MCF 10A (cell line): ENCODE results near the gene MLLT3. TPM values are rescaled to one million over a fixed set of nuclear protein-coding genes. Genes with fewer than 3 reads are reported as not detected.

ENCODE experiments used
- BruUV-seq: library from RNA; stranded (reverse); fragments of 400-500 nt; replicated peaks from 2 replicates; lab custom pipeline; 2021; lab: Mats Ljungman, UMichigan
- CTCF ChIA-PET: fragments of 300-600 bp; sonication (Branson Sonifier 250); formaldehyde crosslinking; extraction: SDS; loops from one replicate; lab custom pipeline; 2021; ENCODE audit warnings: antibody characterized with exemption, inconsistent platforms; lab: Yijun Ruan, JAX
- POLR2A ChIA-PET: fragments of 300-600, 350-650 bp; sonication (Branson Sonifier 250); formaldehyde crosslinking; extraction: SDS; loops from one replicate; lab custom pipeline; 2020; ENCODE audit warnings: antibody characterized with exemption, inconsistent platforms; lab: Yijun Ruan, JAX
- DNase-seq: peaks from one replicate; pipeline ENCODE4 v3.0.0-alpha.2; 2018; ENCODE audit not compliant: unreplicated experiment
- H3K27ac Mint-ChIP-seq: one replicate; pipeline ENCODE4 v1.8.0; 2022; ENCODE audit warnings: mild to moderate bottlenecking, low read depth, mixed read lengths; ENCODE audit not compliant: unreplicated experiment
- H3K27me3 Mint-ChIP-seq: one replicate; pipeline ENCODE4 v1.8.0; 2022; ENCODE audit warnings: mixed read lengths; ENCODE audit not compliant: insufficient read depth, unreplicated experiment
- H3K36me3 Mint-ChIP-seq: one replicate; pipeline ENCODE4 v1.8.0; 2022; ENCODE audit warnings: mild to moderate bottlenecking, moderate library complexity, mixed read lengths; ENCODE audit not compliant: insufficient read depth, unreplicated experiment
- H3K4me1 Mint-ChIP-seq: one replicate; pipeline ENCODE4 v1.8.0; 2022; ENCODE audit warnings: mixed read lengths; ENCODE audit not compliant: insufficient read depth, unreplicated experiment
- H3K4me3 Mint-ChIP-seq: one replicate; pipeline ENCODE4 v1.8.0; 2022; ENCODE audit warnings: mild to moderate bottlenecking, moderate library complexity, mixed read lengths; ENCODE audit not compliant: unreplicated experiment
- H3K9me3 Mint-ChIP-seq: one replicate; pipeline ENCODE4 v1.8.0; 2022; ENCODE audit warnings: mixed read lengths; ENCODE audit not compliant: unreplicated experiment
- intact Hi-C: fragments of 100-400 bp; cut with micrococcal nuclease; formaldehyde crosslinking; loops from 2 replicates; pipeline ENCODE4 v1.14.1; 2022
- total RNA-seq: library from RNA; stranded (reverse); gene quantifications from 2 replicates; pipeline ENCODE4 v1.2.3, GENCODE V29; 2022
- TF ChIP-seq, protein P1 (sequence below): fragments of 200-600 bp; IDR thresholded peaks from one replicate; pipeline ENCODE4 v1.8.0; 2022; ENCODE audit warnings: antibody characterized with exemption, mild to moderate bottlenecking; ENCODE audit not compliant: unreplicated experiment

Gene MLLT3
- total RNA-seq, 1 experiment from 2014 or later, result 1.2 TPM

DNA sequence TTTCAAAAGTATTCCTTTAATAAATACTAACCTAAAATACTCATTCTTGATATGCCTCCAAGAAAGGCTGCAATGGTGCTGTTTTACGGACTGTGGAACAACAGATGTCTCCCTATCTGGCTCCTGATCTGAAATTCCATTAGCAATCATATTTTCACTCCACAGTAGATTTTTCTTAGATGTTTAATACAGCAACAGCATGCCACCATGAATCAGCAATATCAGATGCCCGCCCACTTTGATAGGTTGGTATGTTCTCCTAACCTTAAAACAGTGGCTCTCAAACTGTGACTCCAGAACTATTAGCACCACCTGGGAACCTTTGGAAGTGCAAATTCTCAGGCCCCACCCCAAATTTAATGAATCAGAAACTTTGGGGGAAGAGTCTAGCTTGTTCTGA is 110.2 kb downstream of the MLLT3 start:
- no peak overlapping the region for H3K4me3 Mint-ChIP-seq
- no peaks in the 10 kb centered on the region for H3K9me3 Mint-ChIP-seq
- no peaks in the 10 kb centered on the region for H3K36me3 Mint-ChIP-seq
- DNase-seq, result no peak
- TF ChIP-seq, protein P1, sequence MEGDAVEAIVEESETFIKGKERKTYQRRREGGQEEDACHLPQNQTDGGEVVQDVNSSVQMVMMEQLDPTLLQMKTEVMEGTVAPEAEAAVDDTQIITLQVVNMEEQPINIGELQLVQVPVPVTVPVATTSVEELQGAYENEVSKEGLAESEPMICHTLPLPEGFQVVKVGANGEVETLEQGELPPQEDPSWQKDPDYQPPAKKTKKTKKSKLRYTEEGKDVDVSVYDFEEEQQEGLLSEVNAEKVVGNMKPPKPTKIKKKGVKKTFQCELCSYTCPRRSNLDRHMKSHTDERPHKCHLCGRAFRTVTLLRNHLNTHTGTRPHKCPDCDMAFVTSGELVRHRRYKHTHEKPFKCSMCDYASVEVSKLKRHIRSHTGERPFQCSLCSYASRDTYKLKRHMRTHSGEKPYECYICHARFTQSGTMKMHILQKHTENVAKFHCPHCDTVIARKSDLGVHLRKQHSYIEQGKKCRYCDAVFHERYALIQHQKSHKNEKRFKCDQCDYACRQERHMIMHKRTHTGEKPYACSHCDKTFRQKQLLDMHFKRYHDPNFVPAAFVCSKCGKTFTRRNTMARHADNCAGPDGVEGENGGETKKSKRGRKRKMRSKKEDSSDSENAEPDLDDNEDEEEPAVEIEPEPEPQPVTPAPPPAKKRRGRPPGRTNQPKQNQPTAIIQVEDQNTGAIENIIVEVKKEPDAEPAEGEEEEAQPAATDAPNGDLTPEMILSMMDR, result no peak
- ChIA-PET POLR2A (interaction anchor here (0.6 kb wide), 1 partner anchor 248 kb away, joined by 3 read pairs; no protein-coding TSS in a partner anchor), CTCF (interaction anchor here (1.4 kb wide), 1 partner anchor 33 kb away, joined by 3 read pairs; no protein-coding TSS in a partner anchor)
- intact Hi-C loops, result no loop called here
- no TSS peak for BruUV-seq
- no peaks in the 10 kb centered on the region for H3K4me1 Mint-ChIP-seq
- H3K27ac Mint-ChIP-seq, result no peak overlapping the region
- H3K27me3 Mint-ChIP-seq, result peaks cover 39% of the 10 kb centered on the region

DNA sequence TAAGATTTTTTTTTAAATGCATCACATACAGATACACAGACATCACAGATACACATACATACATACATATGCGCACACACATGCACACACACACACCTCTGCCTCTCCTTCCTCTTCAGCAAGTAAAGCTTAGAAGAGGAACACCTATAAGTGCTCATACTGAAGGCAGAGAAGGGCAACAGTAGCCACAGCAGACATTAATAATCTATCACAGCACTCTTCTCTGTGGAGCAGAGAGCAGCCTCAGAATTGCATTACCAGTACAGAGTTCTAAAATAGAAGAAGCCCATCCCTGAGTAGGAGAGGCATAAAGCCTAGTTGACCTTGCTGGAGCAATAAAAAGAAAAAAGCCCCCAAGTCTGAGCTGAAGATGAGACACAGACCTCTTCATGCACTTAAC is 110.6 kb downstream of the MLLT3 start:
- TF ChIP-seq, protein P1, result no peak
- no peak for DNase-seq
- intact Hi-C loops, result no loop called here
- Mint-ChIP-seq H3K9me3 (no peaks in the 10 kb centered on the region), H3K4me3 (no peak overlapping the region), H3K4me1 (no peaks in the 10 kb centered on the region), H3K27ac (no peak overlapping the region), H3K27me3 (peaks cover 38% of the 10 kb centered on the region), H3K36me3 (no peaks in the 10 kb centered on the region)
- BruUV-seq, result no TSS peak
- ChIA-PET POLR2A (interaction anchor here (0.7 kb wide), 1 partner anchor 34 kb away, joined by 3 read pairs; no protein-coding TSS in a partner anchor), CTCF (interaction anchor here (1.4 kb wide), 1 partner anchor 32 kb away, joined by 3 read pairs; no protein-coding TSS in a partner anchor)

DNA sequence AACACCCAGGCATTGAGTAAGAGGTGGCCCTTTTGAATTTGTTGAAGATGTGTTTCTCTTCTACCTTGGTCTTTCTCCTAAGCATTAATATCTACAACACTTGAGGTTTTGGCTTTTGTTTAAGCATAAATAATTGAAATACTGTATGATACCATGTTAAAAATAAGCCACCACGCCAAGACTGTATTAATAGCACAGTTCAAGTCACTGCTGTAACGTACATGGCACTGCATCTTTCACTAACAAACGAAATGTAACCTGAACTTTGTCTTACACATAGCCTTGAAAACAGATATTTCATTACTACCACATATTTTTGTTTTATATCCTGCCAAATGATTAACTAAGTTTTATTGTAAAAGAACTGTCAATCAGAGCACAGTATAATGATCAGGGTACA is 112.8 kb downstream of the MLLT3 start:
- peaks cover 26% of the 10 kb centered on the region for H3K27me3 Mint-ChIP-seq
- DNase-seq, result no peak
- no peaks in the 10 kb centered on the region for H3K4me1 Mint-ChIP-seq
- ChIA-PET CTCF (interaction anchor here (0.6 kb wide), 1 partner anchor 92 kb away, joined by 3 read pairs; no protein-coding TSS in a partner anchor), POLR2A (interaction anchor here (0.8 kb wide), 1 partner anchor 312 kb away, joined by 3 read pairs; no protein-coding TSS in a partner anchor)
- intact Hi-C loops, result no loop called here
- BruUV-seq, result no TSS peak
- H3K4me3 Mint-ChIP-seq, result no peak overlapping the region
- no peaks in the 10 kb centered on the region for H3K9me3 Mint-ChIP-seq
- no peak overlapping the region for H3K27ac Mint-ChIP-seq
- H3K36me3 Mint-ChIP-seq, result no peaks in the 10 kb centered on the region
- TF ChIP-seq, protein P1, result no peak

DNA sequence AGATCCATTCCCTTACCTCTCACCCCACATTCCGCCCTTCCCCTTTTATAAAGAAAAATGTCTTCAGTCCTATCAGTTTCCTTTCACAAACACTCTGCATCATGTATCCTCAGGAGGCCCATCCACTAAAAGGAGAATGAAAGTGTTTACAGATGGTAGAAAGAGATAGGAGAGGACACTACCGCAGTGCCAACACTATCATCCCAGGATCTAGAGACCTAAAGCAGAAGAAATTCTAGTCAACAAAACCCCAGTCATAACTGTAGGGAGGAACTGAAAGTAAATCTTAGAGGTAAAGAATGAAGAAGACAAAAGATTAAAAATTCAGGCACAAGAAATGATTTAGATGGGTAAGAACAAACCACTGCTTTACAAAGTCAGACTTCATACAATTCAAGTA is 114.1 kb downstream of the MLLT3 start:
- DNase-seq, result no peak
- no peak overlapping the region for H3K27ac Mint-ChIP-seq
- POLR2A ChIA-PET, result no interaction called here
- CTCF ChIA-PET, result no interaction called here
- TF ChIP-seq, protein P1, result no peak
- intact Hi-C loops, result no loop called here
- no peak overlapping the region for H3K4me3 Mint-ChIP-seq
- H3K27me3 Mint-ChIP-seq, result peaks cover 15% of the 10 kb centered on the region
- no peaks in the 10 kb centered on the region for H3K36me3 Mint-ChIP-seq
- no peaks in the 10 kb centered on the region for H3K4me1 Mint-ChIP-seq
- no peaks in the 10 kb centered on the region for H3K9me3 Mint-ChIP-seq
- no TSS peak for BruUV-seq
